ENCODE results near the gene UGGT1.
A peak's percentile ranks its signal among the peaks of the same experiment; 100 is the strongest.

UGGT1 gene

GRCh38 chr2:128093762-128094161, 2.8 kb downstream of the UGGT1 start:
- Histone ChIP-seq H3K27me3 (ENCODE audit: insufficient read depth, low read length, poor library complexity) (no peaks in the 10 kb centered on the region), H2BK15ac (replicated peaks; ENCODE audit: low read depth) (no peak overlapping the region), H3K4me2 (ENCODE audit: low read length) (no peak overlapping the region), H3K9ac (ENCODE audit: low read length) (no peak overlapping the region), H3K4me1 (ENCODE audit: control insufficient read depth, low read depth, low read length) (no peaks in the 10 kb centered on the region), H3K56ac (ENCODE audit: low read length) (no peak overlapping the region), H2BK120ac (ENCODE audit: low read depth, low read length) (no peak overlapping the region), H3K4me3 (ENCODE audit: low read length) (no peak overlapping the region), H4K5ac (ENCODE audit: low read length) (no peak overlapping the region), H4K8ac (ENCODE audit: low read depth, low read length) (no peak overlapping the region), H3K23ac (ENCODE audit: low read length) (peak overlapping the region; percentile 3), H3K36me3 (ENCODE audit: control insufficient read depth, insufficient read depth, low read length) (no peaks in the 10 kb centered on the region), H2BK5ac (ENCODE audit: low read length) (no peak overlapping the region), H2AK5ac (ENCODE audit: low read length) (no peak overlapping the region), H3K27ac (ENCODE audit: low read depth, low read length) (no peak overlapping the region), H3K4ac (ENCODE audit: low read depth, low read length) (no peak overlapping the region), H3K18ac (ENCODE audit: low read length) (no peak overlapping the region), H3K79me2 (ENCODE audit: control insufficient read depth, insufficient read depth, low read length) (peaks cover 42% of the 10 kb centered on the region), H3K79me1 (ENCODE audit: low read length) (peaks cover 9% of the 10 kb centered on the region)
- DNase-seq = no peak
- no CpG with 5 or more reads among the region's 5 CpGs for WGBS (ENCODE audit: extremely low coverage, insufficient coverage, low lambda C conversion rate)

- H3K4ac ChIP-seq (ENCODE audit: low read depth, low read length) = no peak overlapping the region
- no peaks in the 10 kb centered on the region for H3K36me3 ChIP-seq (ENCODE audit: control insufficient read depth, insufficient read depth, low read length)
- no peak overlapping the region for H3K9ac ChIP-seq (ENCODE audit: low read length)
- no peak overlapping the region for H2BK15ac ChIP-seq (replicated peaks; ENCODE audit: low read depth)
- H3K56ac ChIP-seq (ENCODE audit: low read length) = no peak overlapping the region
- peaks cover 9% of the 10 kb centered on the region for H3K79me1 ChIP-seq (ENCODE audit: low read length)
- no CpG with 5 or more reads among the region's 3 CpGs for WGBS (ENCODE audit: extremely low coverage, insufficient coverage, low lambda C conversion rate)
- no peak overlapping the region for H2BK120ac ChIP-seq (ENCODE audit: low read depth, low read length)
- H3K27me3 ChIP-seq (ENCODE audit: insufficient read depth, low read length, poor library complexity) = no peaks in the 10 kb centered on the region
- no peak overlapping the region for H4K8ac ChIP-seq (ENCODE audit: low read depth, low read length)
- DNase-seq = no peak
- no peak overlapping the region for H3K18ac ChIP-seq (ENCODE audit: low read length)
- H3K27ac ChIP-seq (ENCODE audit: low read depth, low read length) = no peak overlapping the region
- no peak overlapping the region for H3K4me2 ChIP-seq (ENCODE audit: low read length)
- H4K5ac ChIP-seq (ENCODE audit: low read length) = no peak overlapping the region
- H3K23ac ChIP-seq (ENCODE audit: low read length) = no peak overlapping the region
- no peaks in the 10 kb centered on the region for H3K4me1 ChIP-seq (ENCODE audit: control insufficient read depth, low read depth, low read length)
- H3K4me3 ChIP-seq (ENCODE audit: low read length) = no peak overlapping the region
- H2BK5ac ChIP-seq (ENCODE audit: low read length) = no peak overlapping the region
- peaks cover 42% of the 10 kb centered on the region for H3K79me2 ChIP-seq (ENCODE audit: control insufficient read depth, insufficient read depth, low read length)
- H2AK5ac ChIP-seq (ENCODE audit: low read length) = no peak overlapping the region
These were observed 4.2 kb downstream of the UGGT1 start for GRCh38 chr2:128095201-128095600.

DNA sequence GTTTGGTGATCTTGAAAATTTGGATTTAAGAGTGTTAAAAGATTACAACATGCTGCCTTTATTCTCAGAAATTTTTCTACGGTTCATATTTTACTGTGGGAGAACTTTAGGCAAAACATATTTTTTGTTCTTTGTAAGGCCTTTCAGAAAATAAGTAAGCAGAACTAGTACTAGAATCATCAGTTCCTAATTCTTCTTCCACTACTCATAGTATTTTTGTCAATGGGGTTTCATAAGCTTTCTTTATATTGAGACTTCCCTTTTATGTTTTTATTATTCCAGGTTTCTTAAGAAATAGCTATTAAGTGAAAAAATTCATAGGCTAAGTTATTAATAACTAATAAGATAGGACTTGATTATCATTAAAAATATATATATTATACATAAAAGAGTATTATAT, 12.4 kb downstream of the UGGT1 start:
- Histone ChIP-seq H3K79me1 (ENCODE audit: low read length) (peaks cover 3% of the 10 kb centered on the region), H3K23ac (ENCODE audit: low read length) (no peak overlapping the region), H3K4me3 (ENCODE audit: low read length) (no peak overlapping the region), H2BK5ac (ENCODE audit: low read length) (no peak overlapping the region), H2BK15ac (replicated peaks; ENCODE audit: low read depth) (no peak overlapping the region), H3K56ac (ENCODE audit: low read length) (no peak overlapping the region), H3K27me3 (ENCODE audit: insufficient read depth, low read length, poor library complexity) (no peaks in the 10 kb centered on the region), H3K4ac (ENCODE audit: low read depth, low read length) (no peak overlapping the region), H2AK5ac (ENCODE audit: low read length) (no peak overlapping the region), H3K79me2 (ENCODE audit: control insufficient read depth, insufficient read depth, low read length) (peaks cover 3% of the 10 kb centered on the region), H4K8ac (ENCODE audit: low read depth, low read length) (no peak overlapping the region), H3K9ac (ENCODE audit: low read length) (no peak overlapping the region), H3K4me2 (ENCODE audit: low read length) (no peak overlapping the region), H3K18ac (ENCODE audit: low read length) (no peak overlapping the region), H3K36me3 (ENCODE audit: control insufficient read depth, insufficient read depth, low read length) (no peaks in the 10 kb centered on the region), H4K5ac (ENCODE audit: low read length) (no peak overlapping the region), H3K27ac (ENCODE audit: low read depth, low read length) (no peak overlapping the region), H2BK120ac (ENCODE audit: low read depth, low read length) (no peak overlapping the region), H3K4me1 (ENCODE audit: control insufficient read depth, low read depth, low read length) (no peaks in the 10 kb centered on the region)
- DNase-seq = no peak
- no CpG with 5 or more reads among the region's 1 CpG for WGBS (ENCODE audit: extremely low coverage, insufficient coverage, low lambda C conversion rate)

GRCh38 chr2:128105072-128105471, 14.1 kb downstream of the UGGT1 start:
- Histone ChIP-seq H3K27me3 (ENCODE audit: insufficient read depth, low read length, poor library complexity) (no peaks in the 10 kb centered on the region), H3K56ac (ENCODE audit: low read length) (no peak overlapping the region), H2BK120ac (ENCODE audit: low read depth, low read length) (no peak overlapping the region), H2AK5ac (ENCODE audit: low read length) (no peak overlapping the region), H3K4ac (ENCODE audit: low read depth, low read length) (no peak overlapping the region), H3K9ac (ENCODE audit: low read length) (no peak overlapping the region), H3K36me3 (ENCODE audit: control insufficient read depth, insufficient read depth, low read length) (no peaks in the 10 kb centered on the region), H3K18ac (ENCODE audit: low read length) (no peak overlapping the region), H3K4me2 (ENCODE audit: low read length) (no peak overlapping the region), H2BK5ac (ENCODE audit: low read length) (no peak overlapping the region), H3K4me1 (ENCODE audit: control insufficient read depth, low read depth, low read length) (no peaks in the 10 kb centered on the region), H3K79me1 (ENCODE audit: low read length) (peaks cover 3% of the 10 kb centered on the region), H3K23ac (ENCODE audit: low read length) (no peak overlapping the region), H4K8ac (ENCODE audit: low read depth, low read length) (no peak overlapping the region), H3K79me2 (ENCODE audit: control insufficient read depth, insufficient read depth, low read length) (peaks cover 3% of the 10 kb centered on the region), H4K5ac (ENCODE audit: low read length) (no peak overlapping the region), H2BK15ac (replicated peaks; ENCODE audit: low read depth) (no peak overlapping the region), H3K27ac (ENCODE audit: low read depth, low read length) (no peak overlapping the region), H3K4me3 (ENCODE audit: low read length) (no peak overlapping the region)
- no peak for DNase-seq
- WGBS (ENCODE audit: extremely low coverage, insufficient coverage, low lambda C conversion rate) = no CpG with 5 or more reads among the region's 4 CpGs

GRCh38 chr2:128108166-128108565, 17.2 kb downstream of the UGGT1 start:
- H3K23ac ChIP-seq (ENCODE audit: low read length) = no peak overlapping the region
- no peak overlapping the region for H3K4me3 ChIP-seq (ENCODE audit: low read length)
- H3K4me2 ChIP-seq (ENCODE audit: low read length) = no peak overlapping the region
- no peak overlapping the region for H3K27ac ChIP-seq (ENCODE audit: low read depth, low read length)
- H2BK15ac ChIP-seq (replicated peaks; ENCODE audit: low read depth) = no peak overlapping the region
- H2BK120ac ChIP-seq (ENCODE audit: low read depth, low read length) = no peak overlapping the region
- no peaks in the 10 kb centered on the region for H3K79me1 ChIP-seq (ENCODE audit: low read length)
- no peak overlapping the region for H4K5ac ChIP-seq (ENCODE audit: low read length)
- no CpG with 5 or more reads among the region's 1 CpG for WGBS (ENCODE audit: extremely low coverage, insufficient coverage, low lambda C conversion rate)
- H2AK5ac ChIP-seq (ENCODE audit: low read length) = no peak overlapping the region
- H3K27me3 ChIP-seq (ENCODE audit: insufficient read depth, low read length, poor library complexity) = no peaks in the 10 kb centered on the region
- no peak overlapping the region for H3K9ac ChIP-seq (ENCODE audit: low read length)
- no peaks in the 10 kb centered on the region for H3K36me3 ChIP-seq (ENCODE audit: control insufficient read depth, insufficient read depth, low read length)
- H3K4ac ChIP-seq (ENCODE audit: low read depth, low read length) = no peak overlapping the region
- no peak for DNase-seq
- H3K18ac ChIP-seq (ENCODE audit: low read length) = no peak overlapping the region
- H2BK5ac ChIP-seq (ENCODE audit: low read length) = no peak overlapping the region
- H4K8ac ChIP-seq (ENCODE audit: low read depth, low read length) = no peak overlapping the region
- no peaks in the 10 kb centered on the region for H3K79me2 ChIP-seq (ENCODE audit: control insufficient read depth, insufficient read depth, low read length)
- no peaks in the 10 kb centered on the region for H3K4me1 ChIP-seq (ENCODE audit: control insufficient read depth, low read depth, low read length)
- H3K56ac ChIP-seq (ENCODE audit: low read length) = no peak overlapping the region

- Histone ChIP-seq H3K36me3 (ENCODE audit: control insufficient read depth, insufficient read depth, low read length) (no peaks in the 10 kb centered on the region), H3K4me3 (ENCODE audit: low read length) (no peak overlapping the region), H3K79me1 (ENCODE audit: low read length) (no peaks in the 10 kb centered on the region), H2AK5ac (ENCODE audit: low read length) (no peak overlapping the region), H2BK15ac (replicated peaks; ENCODE audit: low read depth) (no peak overlapping the region), H3K4ac (ENCODE audit: low read depth, low read length) (no peak overlapping the region), H3K18ac (ENCODE audit: low read length) (no peak overlapping the region), H3K4me2 (ENCODE audit: low read length) (no peak overlapping the region), H3K27me3 (ENCODE audit: insufficient read depth, low read length, poor library complexity) (no peaks in the 10 kb centered on the region), H2BK120ac (ENCODE audit: low read depth, low read length) (no peak overlapping the region), H3K79me2 (ENCODE audit: control insufficient read depth, insufficient read depth, low read length) (no peaks in the 10 kb centered on the region), H3K27ac (ENCODE audit: low read depth, low read length) (no peak overlapping the region), H3K9ac (ENCODE audit: low read length) (no peak overlapping the region), H4K8ac (ENCODE audit: low read depth, low read length) (no peak overlapping the region), H3K4me1 (ENCODE audit: control insufficient read depth, low read depth, low read length) (no peaks in the 10 kb centered on the region), H4K5ac (ENCODE audit: low read length) (no peak overlapping the region), H3K56ac (ENCODE audit: low read length) (no peak overlapping the region), H3K23ac (ENCODE audit: low read length) (no peak overlapping the region), H2BK5ac (ENCODE audit: low read length) (no peak overlapping the region)
- no peak for DNase-seq
- WGBS (ENCODE audit: extremely low coverage, insufficient coverage, low lambda C conversion rate) = no CpG with 5 or more reads among the region's 4 CpGs
These were observed 18.2 kb downstream of the UGGT1 start for GRCh38 chr2:128109243-128109642.
